RPMI8226 (cell line): ENCODE measurements around the gene UBE2L5.

Experiments
- DNase-seq: peaks from one replicate; pipeline ENCODE4 v3.0.0-alpha.2; 2015

The UBE2L5 gene

GRCh38 chr13:30422054-30422839 lies at the start of gene UBE2L5:
Gene UBE2L5 (plus strand): TSS chr13:30422493. CDS start chr13:30427991, 5,498 bp downstream.
- DNase-seq = peak; percentile 78

GRCh38 chr13:30373727-30374126 lies 48.6 kb upstream of the UBE2L5 start:
- DNase-seq = no peak

- no peak for DNase-seq
Observed at GRCh38 chr13:30375265-30375835, 46.9 kb upstream of the UBE2L5 start.

- DNase-seq = peak; percentile 73
Observed at GRCh38 chr13:30376426-30377311, 45.6 kb upstream of the UBE2L5 start.

GRCh38 chr13:30377312-30377685 lies 45.0 kb upstream of the UBE2L5 start:
- no peak for DNase-seq

- DNase-seq = no peak
Observed at GRCh38 chr13:30378191-30378590, 44.1 kb upstream of the UBE2L5 start.

- DNase-seq = no peak
Observed at GRCh38 chr13:30381049-30381448, 41.2 kb upstream of the UBE2L5 start.

GRCh38 chr13:30382836-30383525 lies 39.3 kb upstream of the UBE2L5 start:
- no peak for DNase-seq

- no peak for DNase-seq
Observed at GRCh38 chr13:30388406-30389283, 33.6 kb upstream of the UBE2L5 start.

GRCh38 chr13:30391956-30392680 lies 30.2 kb upstream of the UBE2L5 start:
- DNase-seq = peak; percentile 31

GRCh38 chr13:30392681-30393045 lies 29.6 kb upstream of the UBE2L5 start:
- no peak for DNase-seq

GRCh38 chr13:30394751-30395191 lies 27.5 kb upstream of the UBE2L5 start:
- peak; percentile 35 for DNase-seq

- no peak for DNase-seq
Observed at GRCh38 chr13:30395192-30396158, 26.8 kb upstream of the UBE2L5 start.

- DNase-seq = no peak
Observed at GRCh38 chr13:30396434-30397075, 25.7 kb upstream of the UBE2L5 start.

- DNase-seq = no peak
Observed at GRCh38 chr13:30398601-30399072, 23.7 kb upstream of the UBE2L5 start.

- DNase-seq = no peak
Observed at GRCh38 chr13:30400376-30400775, 21.9 kb upstream of the UBE2L5 start.

GRCh38 chr13:30401347-30401746 lies 20.9 kb upstream of the UBE2L5 start:
- DNase-seq = no peak

GRCh38 chr13:30403456-30403855 lies 18.8 kb upstream of the UBE2L5 start:
- DNase-seq = no peak

- no peak for DNase-seq
Observed at GRCh38 chr13:30404207-30404606, 18.1 kb upstream of the UBE2L5 start.
